ENCODE data around the gene GADD45G. TPM values are rescaled to one million over a fixed set of nuclear protein-coding genes. Genes with fewer than 3 reads are reported as not detected.

Gene GADD45G
- total and polyA plus RNA-seq, 2 of the 8 experiments (the other 6 are each of a cell fraction or from before 2014, with no cell fraction given), result 7.0 to 11.4 TPM

DNA sequence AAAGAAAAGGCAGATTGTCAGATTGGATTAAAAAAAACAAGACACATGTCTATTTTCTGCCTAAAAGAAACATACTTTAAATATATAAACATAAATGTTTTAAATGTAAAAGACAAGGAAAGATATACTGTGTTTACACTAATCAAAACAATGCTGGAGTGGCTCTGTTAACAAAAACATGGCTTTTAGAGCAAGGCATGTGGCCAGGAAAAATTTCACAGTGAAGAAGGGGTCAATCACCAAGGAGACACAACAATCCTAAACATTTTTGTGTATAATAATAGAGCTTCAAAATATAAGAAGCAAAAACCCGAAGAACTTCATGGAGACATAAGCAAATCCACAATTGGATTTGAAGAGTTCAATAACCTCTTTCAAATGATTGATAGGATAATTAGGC is 18.5 kb upstream of the GADD45G start:
- H2BK20ac ChIP-seq (ENCODE audit: low read length), result no peak overlapping the region
- no peaks in the 10 kb centered on the region; a peak in 1 of 7 replicates for H3K4me1 ChIP-seq (replicated peaks in 1 of 4; ENCODE audit: control insufficient read depth in 3 of 4, insufficient read depth in 4 of 4, low read length in 3 of 4)
- H4K20me1 ChIP-seq (replicated peaks in 1 of 2; ENCODE audit: control insufficient read depth in 1 of 2, insufficient read depth in 2 of 2, low read length in 2 of 2), result no peaks in the 10 kb centered on the region
- H3K14ac ChIP-seq (ENCODE audit: insufficient read length), result no peak overlapping the region
- no peaks in the 10 kb centered on the region for H3K27me3 ChIP-seq (replicated peaks in 1 of 4; ENCODE audit: control insufficient read depth in 3 of 4, extremely low read depth in 1 of 4, insufficient read depth in 3 of 4, low read length in 3 of 4)
- no peaks in the 10 kb centered on the region for H3K36me3 ChIP-seq (ENCODE audit: control insufficient read depth in 2 of 4, insufficient read depth in 4 of 4, low read length in 3 of 4)
- no peak overlapping the region for H3K4me2 ChIP-seq (ENCODE audit: insufficient read depth in 1 of 2, low read depth in 2 of 2, low read length in 2 of 2)
- no peak overlapping the region for H2BK5ac ChIP-seq (ENCODE audit: low read depth, low read length)
- no peak overlapping the region for H3K9ac ChIP-seq (replicated peaks in 1 of 4; ENCODE audit: extremely low read depth in 1 of 4, low read depth in 3 of 4, low read length in 3 of 4)
- no peak overlapping the region for H2BK120ac ChIP-seq (replicated peaks; ENCODE audit: low read depth, low read length)
- no peak overlapping the region for H2BK12ac ChIP-seq (ENCODE audit: low read depth, low read length)
- DNase-seq (ENCODE audit: low read depth in 1 of 2, low spot score in 2 of 2) (no peak), FAIRE-seq (no peak)
- H2BK15ac ChIP-seq (ENCODE audit: low read length), result no peak overlapping the region
- H3K4me3 ChIP-seq (ENCODE audit: extremely low read depth in 1 of 4, insufficient read depth in 2 of 4, low read depth in 3 of 4, low read length in 4 of 4), result no peak overlapping the region
- H3K27ac ChIP-seq (ENCODE audit: low read depth, low read length), result no peak overlapping the region
- no peak for TF ChIP-seq GABPA (IDR thresholded peaks at IDR 0.05; ENCODE audit: borderline replicate concordance, insufficient read depth, low read length)
- TF ChIP-seq YY1 (IDR thresholded peaks at IDR 0.05; ENCODE audit: low read depth, low read length), result no peak
- no peak for TF ChIP-seq BRCA1 (IDR thresholded peaks at IDR 0.05; ENCODE audit: low read depth, low read length)
- TF ChIP-seq TEAD4 (IDR thresholded peaks at IDR 0.05; ENCODE audit: low read depth, low read length), result no peak
- TF ChIP-seq CBX5 (IDR thresholded peaks at IDR 0.05; ENCODE audit: low read depth, low read length), result no peak
- TF ChIP-seq SP2 (IDR thresholded peaks at IDR 0.05; ENCODE audit: low read length), result no peak
- TF ChIP-seq SIX5 (IDR thresholded peaks at IDR 0.05; ENCODE audit: low read depth, low read length), result no peak
- no peak for TF ChIP-seq ZNF274 (IDR thresholded peaks at IDR 0.05; ENCODE audit: borderline replicate concordance, extremely low read depth, low read length)
- TF ChIP-seq CTBP2 (IDR thresholded peaks at IDR 0.05; ENCODE audit: borderline replicate concordance, insufficient read depth, insufficient read length, low read length), result no peak
- 94% methylated on average over 1 of the region's 1 CpG; no CpG with 5 or more reads in 1 of the 2 experiments for WGBS, 2 experiments (ENCODE audit: extremely low coverage in 1 of 2, insufficient coverage in 1 of 2, insufficient read length in 1 of 2, insufficient replicate concordance in 2 of 2, low coverage in 1 of 2, low lambda C conversion rate in 2 of 2, missing lambda C conversion rate in 1 of 2)
- no peaks in the 10 kb centered on the region for H3K9me3 ChIP-seq (ENCODE audit: insufficient read depth in 2 of 2, low read depth in 1 of 2, low read length in 1 of 2)
- H3K79me1 ChIP-seq (ENCODE audit: low read depth, low read length), result no peaks in the 10 kb centered on the region
- CTCF ChIA-PET (ENCODE audit: partially characterized antibody), result interaction anchor here (1.0 to 7.2 kb wide), 3 partner anchors 7 to 12 kb away, joined by 3 to 53 read pairs (median 6); no protein-coding TSS in a partner anchor
- H3K18ac ChIP-seq (ENCODE audit: extremely low read depth, low read length), result no peak overlapping the region
- no peak overlapping the region for H3K23ac ChIP-seq (ENCODE audit: insufficient read length)
- no peak overlapping the region for H4K5ac ChIP-seq (ENCODE audit: insufficient read length, low read depth, low read length)
- H3K79me2 ChIP-seq (ENCODE audit: control insufficient read depth in 1 of 2, insufficient read depth in 2 of 2, low read length in 2 of 2), result no peaks in the 10 kb centered on the region
- H2AFZ ChIP-seq (ENCODE audit: low read length), result no peak overlapping the region
- H3K23me2 ChIP-seq (ENCODE audit: low read depth, low read length), result no peaks in the 10 kb centered on the region
- H2AK5ac ChIP-seq (ENCODE audit: low read depth, low read length), result no peak overlapping the region
- no peak overlapping the region for H4K8ac ChIP-seq (ENCODE audit: extremely low read depth, insufficient read depth, low read length)
- no peak overlapping the region for H4K91ac ChIP-seq (replicated peaks; ENCODE audit: insufficient read length, low read length)
- no peak overlapping the region for H3K4ac ChIP-seq (replicated peaks; ENCODE audit: insufficient read length, low read depth, low read length)
- no peak overlapping the region for H3K56ac ChIP-seq (replicated peaks; ENCODE audit: insufficient read length, low read depth, low read length)
- POLR2A ChIA-PET (ENCODE audit: partially characterized antibody), result no interaction called here
